GM19395 (cell line): ENCODE results near the gene POLA2.
A peak's percentile ranks its signal among the peaks of the same experiment; 100 is the strongest.
"Not testable (repeated sequence)": the region's sequence is repeated elsewhere in the genome, so short reads cannot be mapped to it uniquely, and the experiment has no call there.

Experiments
- ATAC-seq: cut with Tn5 transposase; IDR thresholded peaks from one replicate; pipeline ENCODE4 v1.9.1; 2021; ENCODE audit warnings: mild to moderate bottlenecking, moderate library complexity; ENCODE audit not compliant: unreplicated experiment

POLA2 gene

GRCh38 chr11:65241134-65241533 is 20.6 kb upstream of the POLA2 start:
- no peak for ATAC-seq

- no peak for ATAC-seq
These were observed 20.1 kb upstream of the POLA2 start for GRCh38 chr11:65241692-65242091.

GRCh38 chr11:65242389-65242788 is 19.4 kb upstream of the POLA2 start:
- no peak for ATAC-seq

- no peak for ATAC-seq
These were observed 18.0 kb upstream of the POLA2 start for GRCh38 chr11:65243797-65244196.

GRCh38 chr11:65245046-65245445 is 16.7 kb upstream of the POLA2 start:
- ATAC-seq, result not testable (repeated sequence)

GRCh38 chr11:65246506-65246905 is 15.3 kb upstream of the POLA2 start:
- no peak for ATAC-seq

- not testable (repeated sequence) for ATAC-seq
These were observed 13.5 kb upstream of the POLA2 start for GRCh38 chr11:65248184-65248710.

- no peak for ATAC-seq
These were observed 10.3 kb upstream of the POLA2 start for GRCh38 chr11:65251476-65251875.

- no peak for ATAC-seq
These were observed 7.0 kb upstream of the POLA2 start for GRCh38 chr11:65254724-65255123.

- no peak for ATAC-seq
These were observed 2.8 kb upstream of the POLA2 start for GRCh38 chr11:65258988-65259387.

GRCh38 chr11:65260302-65260701 is 1.5 kb upstream of the POLA2 start:
- no peak for ATAC-seq

GRCh38 chr11:65260756-65261590 is 789 bp upstream of the POLA2 start:
- ATAC-seq, result peak; percentile 29

GRCh38 chr11:65262381-65262680 is 569 bp downstream of the POLA2 start:
- ATAC-seq, result no peak

- ATAC-seq, result no peak
These were observed 1.0 kb downstream of the POLA2 start for GRCh38 chr11:65262776-65263175.

GRCh38 chr11:65264747-65265146 is 3.0 kb downstream of the POLA2 start:
- not testable (repeated sequence) for ATAC-seq

- ATAC-seq, result no peak
These were observed 4.4 kb downstream of the POLA2 start for GRCh38 chr11:65266210-65266609.

GRCh38 chr11:65274735-65275682 is 13.2 kb downstream of the POLA2 start:
- ATAC-seq, result no peak

- no peak for ATAC-seq
These were observed 14.1 kb downstream of the POLA2 start for GRCh38 chr11:65275906-65276305.

GRCh38 chr11:65277631-65278277 is 16.0 kb downstream of the POLA2 start:
- ATAC-seq, result no peak

- no peak for ATAC-seq
These were observed 16.6 kb downstream of the POLA2 start for GRCh38 chr11:65278356-65278755.

GRCh38 chr11:65279279-65279678 is 17.5 kb downstream of the POLA2 start:
- ATAC-seq, result no peak
